HL-60/S4 (cell line): ENCODE results near the gene BLMH.

Source experiments
- in situ Hi-C: fragments of 300-500 bp; cut with MboI; formaldehyde crosslinking; loops from 2 replicates; pipeline ENCODE4 v1.14.3; 2022; ENCODE audit warnings: low sequenced_read_pairs

Gene BLMH, protein sequence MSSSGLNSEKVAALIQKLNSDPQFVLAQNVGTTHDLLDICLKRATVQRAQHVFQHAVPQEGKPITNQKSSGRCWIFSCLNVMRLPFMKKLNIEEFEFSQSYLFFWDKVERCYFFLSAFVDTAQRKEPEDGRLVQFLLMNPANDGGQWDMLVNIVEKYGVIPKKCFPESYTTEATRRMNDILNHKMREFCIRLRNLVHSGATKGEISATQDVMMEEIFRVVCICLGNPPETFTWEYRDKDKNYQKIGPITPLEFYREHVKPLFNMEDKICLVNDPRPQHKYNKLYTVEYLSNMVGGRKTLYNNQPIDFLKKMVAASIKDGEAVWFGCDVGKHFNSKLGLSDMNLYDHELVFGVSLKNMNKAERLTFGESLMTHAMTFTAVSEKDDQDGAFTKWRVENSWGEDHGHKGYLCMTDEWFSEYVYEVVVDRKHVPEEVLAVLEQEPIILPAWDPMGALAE

DNA sequence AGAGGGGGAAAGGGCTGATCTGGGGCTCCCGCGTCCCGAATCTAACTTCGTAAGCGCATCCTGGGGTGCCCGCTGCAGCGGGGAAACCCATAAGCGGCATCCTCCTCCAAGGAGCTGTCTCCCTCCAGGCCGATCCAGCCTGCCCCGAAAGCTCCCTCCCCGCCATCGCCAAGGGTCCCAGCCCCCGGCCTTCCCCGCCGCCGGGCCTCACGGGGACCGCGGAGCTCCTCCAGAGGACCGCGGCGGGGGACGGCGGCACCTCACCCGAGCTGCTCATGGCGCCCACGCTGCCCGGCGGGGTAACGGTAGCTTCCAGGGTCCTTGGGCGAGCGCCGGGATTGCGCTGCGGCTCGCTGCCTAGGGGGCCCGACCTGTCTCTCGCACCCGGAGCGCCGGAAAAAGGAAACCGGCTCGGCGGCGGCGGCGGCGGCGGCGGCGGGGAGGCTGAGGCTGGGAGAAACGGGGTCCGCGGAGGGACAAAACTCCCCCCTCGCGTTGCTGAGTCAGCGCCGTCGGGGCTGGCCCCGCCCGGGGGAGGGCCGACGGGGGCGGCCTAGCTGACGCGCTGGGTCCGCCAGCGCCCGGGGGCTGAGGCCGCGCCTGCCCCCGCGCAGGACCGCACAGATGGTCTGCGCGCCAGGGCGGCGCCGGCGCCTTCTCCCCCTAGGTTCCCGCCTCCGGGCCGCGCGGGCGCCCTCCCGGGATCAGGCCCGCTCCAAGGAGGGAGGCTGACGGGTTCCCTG lies at the start of gene BLMH:
TSS of gene BLMH (minus strand) at position 402 of the 743 bp plus-strand sequence. CDS start at position 277, 125 bp downstream.
- in situ Hi-C loops, result no loop called here

DNA sequence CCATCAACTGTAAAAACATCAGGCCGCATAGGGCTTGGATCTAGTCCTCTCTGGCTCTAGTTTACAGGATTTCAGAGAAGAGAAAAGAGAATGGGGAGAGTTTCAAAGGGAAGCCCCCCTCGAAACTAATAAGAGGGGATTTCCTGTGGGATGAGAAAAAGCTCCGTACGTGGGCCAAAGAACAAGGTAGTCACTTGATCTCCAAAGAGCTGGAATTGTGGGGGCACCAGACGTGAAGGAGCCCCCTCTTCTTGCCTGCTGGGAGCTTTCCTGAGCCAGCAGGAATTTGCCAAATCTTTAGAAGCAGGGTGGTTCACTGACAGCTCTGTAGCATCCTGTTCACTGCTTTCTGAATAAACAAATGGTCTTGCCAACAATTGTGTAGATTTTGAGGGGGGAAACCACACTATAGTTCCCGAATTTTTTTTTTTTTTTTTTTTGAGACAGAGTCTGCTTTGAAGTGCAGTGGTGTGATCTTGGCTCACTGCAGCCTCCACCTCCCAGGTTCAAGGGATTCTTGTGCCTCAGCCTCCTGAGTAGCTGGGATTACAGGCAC lies 49.1 kb upstream of the BLMH start:
- in situ Hi-C loops, result loop anchor here (25.0 kb wide), 1 partner anchor 371 kb away; no protein-coding TSS in a partner anchor

DNA sequence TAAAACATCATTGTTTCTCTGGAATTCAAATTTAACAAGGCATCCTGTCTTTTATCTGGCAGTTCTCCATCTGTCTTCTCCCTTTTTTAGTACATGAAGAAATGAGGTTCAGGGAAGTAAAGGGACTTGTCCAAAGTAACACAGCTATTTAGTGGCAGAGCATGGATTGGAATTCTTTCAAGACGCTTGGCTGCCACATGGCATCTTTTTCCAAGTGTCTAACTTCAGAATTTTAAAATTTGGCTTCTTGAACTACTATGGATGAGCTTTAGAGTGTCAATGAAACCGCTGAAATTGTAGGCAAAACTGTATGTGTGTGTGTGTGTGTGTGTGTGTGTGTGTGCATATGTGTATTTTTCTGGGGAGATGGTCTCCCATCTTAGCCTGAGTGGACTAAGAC lies 47.3 kb upstream of the BLMH start:
- in situ Hi-C loops, result loop anchor here (10.0 to 25.0 kb wide), 2 partner anchors 234 to 373 kb away; no protein-coding TSS in a partner anchor

DNA sequence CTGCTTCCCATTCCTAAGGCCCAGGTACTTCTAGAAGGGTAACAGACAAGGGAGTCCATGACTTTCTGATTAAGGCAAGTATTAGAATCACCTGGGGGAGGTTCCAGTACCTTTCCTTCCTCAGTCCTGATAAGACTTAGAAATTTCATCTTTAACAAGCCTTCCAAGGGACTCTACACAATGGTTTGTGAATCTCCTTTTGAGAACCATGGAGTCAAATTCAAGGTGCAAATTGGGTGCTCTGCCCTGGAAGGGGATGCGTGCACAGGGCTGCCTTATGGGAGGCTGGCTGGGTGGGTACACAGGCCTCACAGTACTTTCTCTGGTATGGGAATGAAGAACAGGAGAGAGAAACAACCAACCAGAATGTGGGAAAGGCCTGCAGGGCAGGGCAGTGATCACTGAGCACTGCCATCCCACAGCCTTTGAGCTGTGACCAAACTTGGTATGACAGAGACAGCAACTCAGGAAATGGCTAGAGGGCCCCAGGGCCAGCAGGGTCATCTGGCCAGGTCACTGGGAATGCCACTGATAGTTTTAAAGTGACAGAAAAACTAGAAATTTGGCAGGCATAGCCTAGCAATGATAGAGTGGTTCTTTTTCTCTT lies 45.8 kb upstream of the BLMH start:
- in situ Hi-C loops, result loop anchor here (10.0 to 25.0 kb wide), 2 partner anchors 233 to 375 kb away; no protein-coding TSS in a partner anchor

DNA sequence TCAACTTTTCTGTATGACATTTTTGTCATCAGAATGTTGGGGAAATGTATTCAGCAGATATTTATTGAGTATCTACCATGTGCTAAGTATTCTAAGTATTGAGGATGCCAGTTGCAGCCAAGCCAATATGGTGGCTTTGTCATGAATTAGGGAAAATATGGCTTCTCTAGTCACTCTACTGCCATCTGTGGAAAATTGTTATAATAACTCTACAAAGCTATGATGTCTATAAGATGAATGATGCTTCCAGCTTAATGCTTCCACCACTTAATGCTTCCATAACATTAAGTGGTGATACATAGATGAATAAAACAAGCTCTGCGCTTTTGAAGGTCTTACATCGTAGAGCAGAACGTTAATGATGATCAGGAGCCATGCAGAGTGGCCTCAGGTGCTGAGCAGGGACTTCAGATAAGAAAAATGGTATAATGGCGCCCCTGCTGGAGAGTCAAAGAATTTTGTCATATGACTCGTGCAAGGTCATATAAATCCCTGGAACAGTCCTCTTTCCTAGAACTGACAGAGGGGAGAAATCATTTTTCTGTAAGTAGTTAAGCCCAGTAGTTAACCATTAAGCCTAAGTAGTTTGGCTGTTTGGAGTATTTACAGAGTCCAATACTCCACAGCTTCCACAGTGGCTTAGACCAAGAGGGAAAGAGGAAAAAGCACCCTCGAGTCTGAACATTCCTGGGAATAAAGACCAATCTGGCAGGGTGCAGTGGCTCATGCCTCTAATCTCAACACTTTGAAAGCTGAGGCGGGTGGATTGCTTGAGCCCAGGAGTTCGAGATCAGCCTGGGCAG lies 44.8 kb upstream of the BLMH start:
- in situ Hi-C loops, result loop anchor here (10.0 to 25.0 kb wide), 2 partner anchors 232 to 376 kb away; no protein-coding TSS in a partner anchor

DNA sequence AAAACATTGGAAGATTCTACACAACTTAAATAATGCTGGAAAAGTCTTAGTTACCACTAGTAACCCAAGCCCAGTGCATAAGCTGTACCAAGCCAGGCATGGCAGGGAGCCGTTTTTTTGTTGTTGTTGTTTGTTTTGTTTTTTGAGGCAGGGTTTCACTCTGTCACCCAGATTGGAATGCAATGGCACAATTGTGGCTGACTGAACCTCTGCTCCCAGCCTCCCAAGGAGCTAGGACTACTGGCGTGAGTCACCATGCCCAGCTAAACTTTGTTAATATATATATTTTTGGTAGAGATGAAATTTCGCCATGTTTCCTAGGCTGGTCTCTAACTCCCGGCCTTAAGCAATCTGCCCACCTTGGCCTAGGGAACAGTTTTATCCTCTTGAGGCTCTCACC lies 42.7 kb upstream of the BLMH start:
- in situ Hi-C loops, result loop anchor here (10.0 to 25.0 kb wide), 2 partner anchors 230 to 378 kb away; no protein-coding TSS in a partner anchor

DNA sequence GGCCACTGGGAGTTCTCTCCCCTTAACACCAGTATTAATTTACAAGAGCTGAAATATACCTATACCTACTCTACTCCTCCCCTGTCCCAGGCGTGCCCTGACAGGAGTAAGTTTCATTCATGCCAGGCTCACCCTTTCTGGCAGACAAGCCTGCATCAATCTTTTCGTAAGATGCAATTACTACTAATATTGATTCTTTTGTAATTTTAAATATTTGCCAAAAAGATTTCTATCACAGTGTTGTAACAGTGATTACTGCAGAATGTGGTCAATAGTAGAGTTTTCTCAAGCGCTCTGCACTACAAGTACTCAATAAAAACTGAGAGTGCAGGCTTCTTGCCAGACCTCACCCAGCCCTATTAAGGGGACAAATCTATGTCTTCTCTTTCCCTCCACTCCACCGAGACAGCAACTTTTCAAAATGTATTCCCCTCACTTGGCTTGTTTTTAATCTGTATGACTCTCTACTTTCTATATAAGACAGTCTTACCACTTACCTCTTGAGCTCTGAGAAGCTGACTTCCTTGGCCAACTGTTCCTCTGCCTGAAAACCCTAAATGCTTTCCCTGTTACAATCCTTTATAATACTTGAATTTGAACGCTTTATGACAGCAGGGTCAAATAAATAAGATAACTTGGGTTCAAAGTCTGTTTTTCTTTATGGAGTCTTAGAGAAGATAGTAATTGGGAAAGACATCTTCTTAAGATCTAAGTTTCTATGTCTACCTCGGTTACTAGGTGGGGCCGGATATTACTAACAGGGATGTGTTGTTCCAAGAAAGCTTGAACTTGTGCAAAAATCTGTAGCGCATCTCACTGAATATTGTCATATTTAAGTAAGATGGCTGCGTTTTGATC lies 42.0 kb upstream of the BLMH start, which contains the start of gene TMIGD1:
TSS of gene TMIGD1 (minus strand) at position 555 of the 858 bp plus-strand sequence. CDS start 1,924 bp downstream, outside the sequence.
- in situ Hi-C loops, result loop anchor here (10.0 to 25.0 kb wide), 2 partner anchors 229 to 379 kb away; no protein-coding TSS in a partner anchor

DNA sequence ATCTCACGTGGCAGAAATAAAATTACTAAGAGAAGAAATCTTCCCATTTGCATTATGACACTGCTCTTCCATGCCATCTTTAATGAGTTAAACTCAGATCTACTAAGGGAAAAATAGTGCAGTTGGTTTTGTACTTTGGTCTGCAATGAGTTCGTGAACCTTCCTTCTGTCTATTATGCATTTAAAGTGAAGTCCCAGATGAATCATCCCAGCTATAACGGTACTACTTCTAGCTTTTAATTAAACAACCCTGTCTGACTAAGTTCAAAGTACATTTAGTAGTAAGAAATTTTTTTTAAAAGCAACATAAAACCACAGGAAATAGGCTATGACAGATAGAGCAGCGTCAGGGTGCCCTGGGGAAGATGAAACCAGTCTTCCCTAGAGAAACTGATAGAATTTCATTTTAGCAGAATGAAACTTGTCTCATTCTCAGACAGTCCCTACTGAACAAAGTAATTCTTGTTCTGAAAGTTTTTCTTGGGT lies 40.4 kb upstream of the BLMH start:
- in situ Hi-C loops, result loop anchor here (10.0 to 25.0 kb wide), 2 partner anchors 227 to 380 kb away; no protein-coding TSS in a partner anchor

DNA sequence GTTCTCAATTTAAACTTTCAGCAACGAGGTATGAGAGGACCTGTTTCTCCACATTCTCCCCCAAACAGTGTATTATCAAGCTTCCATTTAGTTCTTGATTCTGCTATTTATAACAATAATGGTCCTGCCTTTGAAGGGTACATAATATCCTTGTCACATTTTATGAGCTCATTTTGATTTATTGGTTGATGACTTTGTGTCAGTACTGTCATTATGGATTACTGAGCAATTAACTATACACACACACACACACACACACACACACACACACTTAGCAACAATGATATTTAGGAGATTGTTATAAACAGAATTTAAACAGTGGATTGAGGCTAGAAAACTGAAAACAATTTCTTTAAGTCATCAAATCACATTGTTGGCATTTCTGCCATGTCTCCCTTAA lies 35.1 kb upstream of the BLMH start:
- in situ Hi-C loops, result loop anchor here (25.0 kb wide), 1 partner anchor 385 kb away; no protein-coding TSS in a partner anchor

DNA sequence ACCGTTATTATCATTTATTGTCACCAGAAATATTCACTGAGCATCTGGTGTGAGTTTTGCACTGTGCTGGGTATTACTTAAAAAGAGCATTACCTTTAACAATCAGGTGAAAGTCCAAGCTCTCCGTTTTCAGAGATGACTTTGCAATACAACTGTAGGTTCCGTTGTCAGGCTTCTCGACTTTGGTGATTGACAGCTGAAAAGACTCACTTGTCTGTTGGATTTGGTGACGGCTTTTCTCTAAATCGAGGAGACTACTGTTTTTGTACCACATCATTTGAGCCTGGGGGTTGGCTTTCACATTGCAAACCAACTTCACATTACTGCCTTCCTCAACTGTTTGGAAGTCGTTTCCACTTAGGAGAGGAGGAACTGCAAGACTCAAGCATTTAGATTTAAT lies 33.0 kb upstream of the BLMH start:
- in situ Hi-C loops, result loop anchor here (25.0 kb wide), 1 partner anchor 388 kb away; no protein-coding TSS in a partner anchor

DNA sequence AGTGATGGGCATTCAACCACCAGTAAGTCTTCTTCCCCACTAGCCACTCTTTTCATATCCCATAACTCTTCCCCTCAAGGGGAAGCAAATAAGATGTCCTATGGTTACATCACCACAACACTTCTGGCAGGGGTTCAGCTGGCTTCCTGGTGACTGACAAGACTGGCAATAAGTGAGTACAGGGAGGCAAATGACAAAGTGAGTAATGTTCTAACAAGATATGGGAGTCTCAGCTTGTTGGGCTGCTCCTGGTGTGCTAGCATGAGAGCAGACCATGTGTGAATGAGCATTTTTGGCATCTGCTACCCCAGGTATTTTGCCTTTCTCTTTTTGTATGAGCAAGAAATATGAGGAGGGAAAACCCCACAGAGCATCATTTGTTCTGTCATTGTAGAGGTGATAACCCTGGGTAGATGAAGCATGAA lies 32.2 kb upstream of the BLMH start:
- in situ Hi-C loops, result no loop called here

DNA sequence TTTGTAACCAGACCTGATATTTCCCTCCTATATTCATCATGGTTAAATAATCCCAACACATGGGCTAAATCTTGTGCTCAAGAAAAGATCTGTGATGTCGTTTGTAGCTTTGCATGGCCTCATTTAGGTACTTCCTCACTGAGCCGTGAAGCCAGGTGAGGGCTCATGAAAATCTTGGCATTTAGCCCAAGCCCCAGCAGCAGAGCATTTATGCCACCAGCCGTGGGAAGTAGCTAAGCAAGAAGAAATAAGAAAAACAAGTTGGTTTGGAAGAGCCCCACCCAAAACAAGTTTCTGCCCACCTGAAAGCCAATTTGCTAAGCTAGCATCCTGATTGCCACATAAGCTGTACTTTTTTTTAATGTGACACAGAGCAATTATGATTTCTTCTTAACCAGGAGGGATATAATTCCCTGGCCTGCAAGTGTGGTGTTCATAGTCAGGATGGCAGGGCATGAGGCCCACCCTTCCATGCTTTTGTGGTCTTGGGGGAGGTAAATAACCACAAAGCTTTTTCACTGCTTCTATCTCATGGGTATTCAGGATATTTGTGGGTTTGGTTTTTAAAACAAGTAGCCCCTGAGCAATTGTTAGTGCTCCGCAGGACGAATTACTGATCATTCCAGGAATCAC lies 31.6 kb upstream of the BLMH start:
- in situ Hi-C loops, result no loop called here

DNA sequence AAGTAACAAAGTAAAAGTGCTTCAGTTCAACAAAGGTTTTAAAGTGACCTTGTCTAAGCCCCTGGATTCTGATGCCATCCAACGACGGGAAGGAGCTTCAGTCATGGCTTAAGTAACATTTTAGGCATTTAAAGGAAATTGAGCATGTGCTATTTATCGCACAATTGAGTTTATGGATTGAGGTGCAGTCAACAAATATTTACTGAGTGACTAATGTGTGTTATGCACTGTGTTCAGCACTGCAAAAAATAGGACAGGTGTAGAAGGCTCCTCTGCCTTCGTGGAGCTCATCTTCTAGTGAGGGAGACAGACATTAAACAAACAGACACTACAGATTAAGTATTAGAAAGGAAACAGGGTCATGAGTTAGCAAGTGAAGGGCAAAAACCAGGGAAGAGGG lies 29.6 kb upstream of the BLMH start:
- in situ Hi-C loops, result no loop called here

DNA sequence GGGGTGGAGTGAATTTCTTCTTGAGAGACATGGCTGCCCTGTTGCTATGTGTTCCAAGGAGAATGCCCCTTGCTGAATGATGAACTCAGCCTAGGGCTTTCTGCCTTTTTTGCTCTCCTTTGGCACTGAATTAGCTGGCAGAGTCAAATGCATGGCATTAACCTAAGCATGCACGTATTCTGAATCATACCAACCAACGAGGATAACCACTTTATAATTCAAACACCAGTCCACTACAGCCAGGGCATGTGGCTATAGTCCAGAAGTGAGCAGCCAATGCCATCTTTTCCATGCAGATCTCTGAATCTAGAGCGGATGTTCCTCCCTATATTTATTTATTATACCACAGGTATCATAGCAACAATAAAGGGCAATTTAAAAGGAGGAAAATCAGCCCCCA lies 26.4 kb upstream of the BLMH start:
- in situ Hi-C loops, result no loop called here

DNA sequence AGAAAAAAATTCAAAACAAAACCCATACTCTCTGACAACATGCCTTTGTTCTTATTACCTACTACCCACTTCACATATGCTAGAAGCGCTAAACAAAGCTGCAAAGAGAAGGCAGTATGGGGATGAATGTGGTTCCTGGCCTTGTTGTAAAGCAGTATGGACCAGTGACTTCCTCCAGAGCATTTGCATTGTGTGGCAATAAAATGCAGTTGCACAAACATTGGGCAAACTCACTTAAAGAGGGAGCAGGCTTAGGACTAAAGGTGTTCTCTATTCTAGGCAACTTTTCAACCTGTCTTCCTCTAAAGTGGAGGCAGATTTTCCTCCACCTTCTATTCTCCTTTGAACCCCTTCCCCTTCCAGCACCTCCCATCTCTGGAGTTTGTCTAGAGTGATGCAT lies 25.0 kb upstream of the BLMH start:
- in situ Hi-C loops, result no loop called here

DNA sequence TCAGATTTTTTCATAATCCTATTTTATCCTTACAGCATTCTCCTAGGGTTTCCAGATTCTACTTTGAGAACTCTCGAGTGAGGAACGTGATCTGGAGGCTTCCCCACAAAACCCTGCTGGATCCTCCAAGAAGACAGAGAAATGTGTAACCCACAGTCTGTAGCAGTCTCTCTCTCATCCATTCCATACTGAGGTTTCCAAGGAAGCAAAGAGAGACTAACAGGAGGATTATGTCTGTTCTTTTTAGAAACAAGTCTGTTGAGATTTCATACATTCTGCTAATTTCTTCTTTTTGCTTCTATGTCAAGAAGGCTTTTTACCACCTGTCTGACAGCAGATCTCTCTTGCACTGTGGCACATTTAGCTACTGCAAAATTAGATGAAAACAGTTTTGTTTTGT lies 23.4 kb upstream of the BLMH start:
- in situ Hi-C loops, result no loop called here

DNA sequence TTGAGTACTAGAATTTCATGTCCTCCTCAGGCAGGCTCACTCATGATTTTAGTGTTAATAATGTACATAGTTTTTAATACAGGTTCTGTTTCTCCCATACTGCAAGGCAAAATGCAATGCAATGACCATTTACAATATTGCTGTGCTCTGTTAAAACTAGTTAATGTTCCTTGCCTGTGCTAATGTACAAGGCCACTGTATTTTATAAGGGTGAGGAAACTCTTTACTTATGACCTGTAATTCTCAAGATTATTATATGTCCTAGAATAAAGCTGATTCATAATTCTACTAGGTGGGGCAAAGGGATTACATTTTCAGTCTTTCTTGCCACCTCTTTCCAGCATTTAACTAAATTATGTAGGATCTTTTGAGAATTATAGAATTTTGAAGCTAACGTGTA lies 22.7 kb upstream of the BLMH start:
- in situ Hi-C loops, result no loop called here

DNA sequence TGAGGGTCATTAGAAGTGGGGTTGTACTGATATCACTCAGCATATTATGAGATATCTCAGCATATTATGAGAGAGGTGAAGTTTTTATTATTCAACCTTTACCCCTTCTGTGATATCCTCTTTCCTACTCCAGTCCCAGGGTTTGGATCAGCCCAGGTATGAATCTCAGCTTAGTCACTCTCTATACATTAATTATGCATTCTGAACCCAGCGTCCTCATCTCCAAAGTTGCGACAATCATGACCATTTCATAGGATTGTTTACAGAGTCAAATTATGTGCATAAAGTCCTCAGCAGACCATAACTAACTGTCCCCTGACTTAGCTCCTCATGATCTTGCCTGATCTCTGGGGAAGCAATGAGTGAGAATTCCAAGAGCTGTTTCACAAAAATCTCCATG lies 20.5 kb upstream of the BLMH start:
- in situ Hi-C loops, result no loop called here
